A673 (cell line): ENCODE measurements around the gene OST4.

Experiments used
- CTCF ChIP-seq: fragments of 300-800, 200-600 bp; sonication (generic); conservative IDR thresholded peaks from 2 replicates; pipeline ENCODE4 v1.5.1; 2017; ENCODE audit warnings: low read depth, mild to moderate bottlenecking, antibody characterized with exemption, low read length, moderate library complexity, mixed read lengths
- EZH2 ChIP-seq: fragments of 200-600 bp; sonication (generic); IDR thresholded peaks from 2 replicates; pipeline ENCODE4 v1.6.1; 2017; ENCODE audit warnings: borderline replicate concordance, low read depth, mild to moderate bottlenecking, mixed read lengths, antibody characterized with exemption, low read length; ENCODE audit not compliant: poor library complexity, severe bottlenecking

- TF ChIP-seq CTCF, result no peak
- TF ChIP-seq EZH2, result no peak
Observed at GRCh38 chr2:27115519-27115918, 44.1 kb upstream of the OST4 start.
